GM23248 (cell line): ENCODE measurements around the gene IQGAP3.

Source experiments
- EZH2 ChIP-seq: fragments of 200-600 bp; sonication (generic); IDR thresholded peaks from 2 replicates; pipeline ENCODE4 v1.6.1; 2018; ENCODE audit warnings: antibody characterized with exemption, mild to moderate bottlenecking; ENCODE audit not compliant: insufficient read depth, poor library complexity, severe bottlenecking
- EZH2phosphoT487 ChIP-seq: fragments of 200-600 bp; sonication (generic); IDR thresholded peaks from 2 replicates; pipeline ENCODE4 v1.6.1; 2018; ENCODE audit warnings: antibody characterized with exemption, moderate library complexity, mild to moderate bottlenecking, low read depth; ENCODE audit not compliant: insufficient read depth

DNA sequence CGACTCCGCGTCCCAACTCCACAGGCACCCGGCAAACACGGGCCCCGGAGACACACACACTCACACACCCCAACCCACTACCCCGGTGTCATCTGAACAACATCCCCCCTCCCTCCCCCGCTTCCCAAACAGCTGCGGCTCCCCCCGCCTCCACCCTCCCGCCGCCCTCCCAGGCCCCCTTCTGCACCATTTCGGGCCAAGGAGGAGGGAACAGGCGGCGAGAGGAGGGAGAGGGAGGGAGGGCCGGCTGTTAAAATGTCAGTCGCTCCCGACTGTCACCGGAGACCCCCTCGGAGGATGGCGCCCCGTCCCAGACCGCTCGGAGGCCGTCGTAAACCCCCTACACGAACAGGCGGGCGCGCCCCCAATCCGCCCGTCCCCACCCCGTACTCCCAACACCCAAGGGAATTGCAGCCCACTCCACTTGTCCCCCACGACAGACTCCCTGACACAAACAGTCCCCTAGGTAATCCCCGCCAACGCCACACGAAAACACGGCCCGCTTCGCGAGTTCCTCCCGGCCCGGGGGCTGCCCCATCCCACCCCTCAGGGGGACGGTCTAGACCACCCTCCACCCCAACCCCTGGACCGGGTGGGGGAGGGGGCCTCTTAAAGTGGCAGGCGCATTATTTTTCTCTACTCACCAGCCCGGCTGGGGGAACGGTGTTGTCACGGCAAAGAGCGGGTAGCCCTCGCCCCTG lies 72.4 kb downstream of the IQGAP3 start:
- no peak for TF ChIP-seq EZH2
- TF ChIP-seq EZH2phosphoT487 = no peak
